GM21723 (cell line): Measurements from ENCODE around the gene OSBPL3.
"Not testable (repeated sequence)": the region's sequence is repeated elsewhere in the genome, so short reads cannot be mapped to it uniquely, and the experiment has no call there.

Experiments used
- ATAC-seq: cut with Tn5 transposase; IDR thresholded peaks from one replicate; pipeline ENCODE4 v1.9.1; 2021; ENCODE audit warnings: mild to moderate bottlenecking, moderate library complexity; ENCODE audit not compliant: unreplicated experiment

OSBPL3 gene

GRCh38 chr7:24922099-24922773 is 57.7 kb downstream of the OSBPL3 start:
- no peak for ATAC-seq

GRCh38 chr7:24921362-24921679 is 58.7 kb downstream of the OSBPL3 start:
- ATAC-seq = no peak

GRCh38 chr7:24920451-24921361 is 59.3 kb downstream of the OSBPL3 start:
- no peak for ATAC-seq

- ATAC-seq = no peak
Measured at GRCh38 chr7:24917510-24918239, 62.3 kb downstream of the OSBPL3 start.

GRCh38 chr7:24916463-24917040 is 63.4 kb downstream of the OSBPL3 start:
- no peak for ATAC-seq

GRCh38 chr7:24914465-24914859 is 65.5 kb downstream of the OSBPL3 start:
- no peak for ATAC-seq

- ATAC-seq = no peak
Measured at GRCh38 chr7:24913801-24914464, 66.0 kb downstream of the OSBPL3 start.

- no peak for ATAC-seq
Measured at GRCh38 chr7:24912874-24913514, 67.0 kb downstream of the OSBPL3 start.

- ATAC-seq = no peak
Measured at GRCh38 chr7:24912424-24912823, 67.6 kb downstream of the OSBPL3 start.

- no peak for ATAC-seq
Measured at GRCh38 chr7:24911213-24911603, 68.8 kb downstream of the OSBPL3 start.

- ATAC-seq = no peak
Measured at GRCh38 chr7:24910551-24911212, 69.3 kb downstream of the OSBPL3 start.

GRCh38 chr7:24908727-24909126 is 71.3 kb downstream of the OSBPL3 start:
- no peak for ATAC-seq

- ATAC-seq = no peak
Measured at GRCh38 chr7:24908166-24908565, 71.8 kb downstream of the OSBPL3 start.

- ATAC-seq = peak; percentile 59
Measured at GRCh38 chr7:24907311-24907886, 72.6 kb downstream of the OSBPL3 start.

GRCh38 chr7:24905996-24906770 is 73.8 kb downstream of the OSBPL3 start:
- no peak for ATAC-seq

GRCh38 chr7:24903992-24904391 is 76.0 kb downstream of the OSBPL3 start:
- ATAC-seq = not testable (repeated sequence)

GRCh38 chr7:24903559-24903958 is 76.4 kb downstream of the OSBPL3 start:
- ATAC-seq = no peak

- ATAC-seq = no peak
Measured at GRCh38 chr7:24902931-24903330, 77.0 kb downstream of the OSBPL3 start.

GRCh38 chr7:24902276-24902675 is 77.7 kb downstream of the OSBPL3 start:
- no peak for ATAC-seq
